Measurements from ENCODE around the gene ASB3.
"Not testable (repeated sequence)": the region's sequence is repeated elsewhere in the genome, so short reads cannot be mapped to it uniquely, and the experiment has no call there.

ASB3 gene, protein sequence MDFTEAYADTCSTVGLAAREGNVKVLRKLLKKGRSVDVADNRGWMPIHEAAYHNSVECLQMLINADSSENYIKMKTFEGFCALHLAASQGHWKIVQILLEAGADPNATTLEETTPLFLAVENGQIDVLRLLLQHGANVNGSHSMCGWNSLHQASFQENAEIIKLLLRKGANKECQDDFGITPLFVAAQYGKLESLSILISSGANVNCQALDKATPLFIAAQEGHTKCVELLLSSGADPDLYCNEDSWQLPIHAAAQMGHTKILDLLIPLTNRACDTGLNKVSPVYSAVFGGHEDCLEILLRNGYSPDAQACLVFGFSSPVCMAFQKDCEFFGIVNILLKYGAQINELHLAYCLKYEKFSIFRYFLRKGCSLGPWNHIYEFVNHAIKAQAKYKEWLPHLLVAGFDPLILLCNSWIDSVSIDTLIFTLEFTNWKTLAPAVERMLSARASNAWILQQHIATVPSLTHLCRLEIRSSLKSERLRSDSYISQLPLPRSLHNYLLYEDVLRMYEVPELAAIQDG

DNA sequence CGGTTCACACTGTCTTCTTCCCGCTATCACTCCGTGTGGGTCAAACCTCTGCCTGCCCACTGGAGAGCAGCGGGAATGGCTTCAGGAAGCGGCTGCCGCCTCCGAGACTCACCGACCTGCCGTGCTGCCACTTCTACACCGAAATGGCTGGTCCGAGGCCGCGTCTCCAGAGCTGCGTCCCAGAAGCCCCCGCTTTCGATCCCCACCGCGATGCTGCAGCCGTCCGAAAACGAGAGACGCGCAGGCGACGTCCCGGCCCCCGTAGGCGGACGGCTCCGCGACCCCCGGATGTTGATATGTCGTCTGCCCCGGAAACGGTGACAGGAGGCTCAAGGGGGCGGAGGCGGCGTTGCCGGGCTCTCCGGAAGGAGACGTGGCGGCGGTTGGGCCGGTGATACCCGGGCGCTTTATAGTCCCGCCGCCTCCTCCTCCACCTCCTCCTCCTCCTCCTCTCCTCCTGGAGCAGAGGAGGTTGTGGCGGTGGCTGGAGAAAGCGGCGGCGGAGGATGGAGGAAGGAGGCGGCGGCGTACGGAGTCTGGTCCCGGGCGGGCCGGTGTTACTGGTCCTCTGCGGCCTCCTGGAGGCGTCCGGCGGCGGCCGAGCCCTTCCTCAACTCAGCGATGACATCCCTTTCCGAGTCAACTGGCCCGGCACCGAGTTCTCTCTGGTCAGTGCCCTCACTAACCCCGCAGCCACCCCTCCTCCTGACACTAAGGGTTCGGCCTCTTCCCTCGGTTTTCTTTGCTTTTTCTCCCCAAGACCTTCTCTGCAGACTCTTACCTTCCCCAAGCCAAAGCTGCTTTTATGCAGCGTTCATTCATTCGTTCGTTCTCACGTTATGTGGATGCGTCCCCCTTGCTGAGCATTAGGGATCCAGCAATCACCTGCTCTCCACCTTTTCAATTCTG lies at the start of gene ASB3, which contains the start of gene ERLEC1:
ASB3 (minus strand) TSS at position 249 of the 909 bp plus-strand sequence. CDS start 21,381 bp downstream, outside the sequence.
ERLEC1 (plus strand) TSS at position 340 of the 909 bp plus-strand sequence; CDS start at position 507, 167 bp downstream.
- peak; percentile 57 for DNase-seq (ENCODE audit: low read depth, low spot score)

DNA sequence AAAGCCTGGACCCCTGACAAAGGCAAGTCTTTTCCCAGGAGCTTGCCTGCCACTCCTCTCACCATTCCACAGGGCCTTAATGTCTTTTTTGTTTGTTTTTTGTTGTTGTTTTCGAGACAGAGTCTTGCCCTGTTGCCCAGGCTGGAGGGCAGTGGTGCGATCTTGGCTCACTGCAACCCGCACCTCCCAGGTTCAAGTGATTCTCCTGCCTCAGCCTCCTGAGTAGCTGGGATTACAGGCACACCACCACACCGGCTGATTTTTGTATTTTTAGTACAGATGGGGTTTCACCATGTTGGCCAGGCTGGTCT lies 43.2 kb upstream of the ASB3 start:
- not testable (repeated sequence) for DNase-seq (ENCODE audit: low read depth, low spot score)

GRCh38 chr2:53829273-53829979 lies 42.7 kb upstream of the ASB3 start:
- DNase-seq (ENCODE audit: low read depth, low spot score) = no peak

GRCh38 chr2:53828331-53828730 lies 41.6 kb upstream of the ASB3 start:
- DNase-seq (ENCODE audit: low read depth, low spot score) = no peak

GRCh38 chr2:53827398-53828175 lies 40.8 kb upstream of the ASB3 start:
- DNase-seq (ENCODE audit: low read depth, low spot score) = no peak

- DNase-seq (ENCODE audit: low read depth, low spot score) = no peak
These were observed 40.0 kb upstream of the ASB3 start for GRCh38 chr2:53826587-53827397.

DNA sequence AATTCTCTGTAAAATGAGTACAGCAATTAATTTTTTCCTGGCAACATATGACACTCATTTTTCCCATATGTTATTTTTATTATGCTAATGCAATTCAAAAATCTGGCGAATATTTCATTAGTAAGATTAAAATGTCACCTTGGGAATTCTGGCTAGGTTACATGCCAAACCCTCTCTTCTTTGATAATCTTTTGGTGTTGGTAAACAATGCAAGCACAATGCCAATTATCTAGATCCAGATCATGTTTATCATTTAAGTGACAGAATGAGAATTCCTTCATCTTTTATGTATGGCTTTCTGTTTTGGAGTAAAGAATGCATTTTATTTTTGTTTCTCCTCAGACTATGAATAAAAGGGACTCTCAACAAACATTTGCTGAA lies 39.3 kb upstream of the ASB3 start:
- DNase-seq (ENCODE audit: low read depth, low spot score) = no peak

DNA sequence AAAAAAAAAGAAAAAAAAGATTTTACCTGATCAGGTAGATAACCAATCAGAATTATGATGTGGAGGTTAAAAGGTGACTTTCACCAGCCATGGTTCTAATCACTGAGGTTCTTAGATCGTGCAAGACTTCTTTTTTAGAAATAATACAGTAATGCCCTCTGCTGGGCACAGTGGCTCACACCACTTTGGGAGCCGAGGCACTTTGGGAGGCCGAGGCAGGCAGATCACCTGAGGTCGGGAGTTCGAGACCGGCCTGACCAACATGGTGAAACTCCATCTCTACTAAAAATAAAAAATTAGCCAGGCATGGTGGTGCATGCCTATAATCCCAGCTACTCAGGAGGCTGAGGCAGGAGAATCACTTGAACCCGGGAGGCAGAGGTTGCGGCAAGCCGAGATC lies 36.9 kb upstream of the ASB3 start:
- DNase-seq (ENCODE audit: low read depth, low spot score) = not testable (repeated sequence)

- no peak for DNase-seq (ENCODE audit: low read depth, low spot score)
These were observed 35.1 kb upstream of the ASB3 start for GRCh38 chr2:53821810-53822209.

DNA sequence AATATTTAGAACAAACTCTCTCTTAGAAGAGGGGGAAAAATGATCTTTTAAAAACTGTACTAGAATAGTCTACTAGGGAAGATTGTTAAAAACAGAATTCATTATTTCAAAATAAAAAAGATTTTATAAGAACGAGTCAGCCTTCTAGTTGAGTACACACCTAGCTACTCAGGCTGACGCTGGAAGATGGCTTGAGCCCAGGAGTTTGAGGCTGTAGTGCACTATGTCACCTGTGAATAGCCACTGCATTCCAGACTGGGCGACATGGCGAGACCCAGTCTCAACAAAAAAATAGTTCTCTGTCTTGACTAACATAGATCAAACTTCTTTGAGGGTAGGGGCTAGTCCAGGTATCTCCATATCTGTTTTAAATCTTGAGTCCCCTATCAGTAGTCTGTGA lies 34.0 kb upstream of the ASB3 start:
- no peak for DNase-seq (ENCODE audit: low read depth, low spot score)

DNA sequence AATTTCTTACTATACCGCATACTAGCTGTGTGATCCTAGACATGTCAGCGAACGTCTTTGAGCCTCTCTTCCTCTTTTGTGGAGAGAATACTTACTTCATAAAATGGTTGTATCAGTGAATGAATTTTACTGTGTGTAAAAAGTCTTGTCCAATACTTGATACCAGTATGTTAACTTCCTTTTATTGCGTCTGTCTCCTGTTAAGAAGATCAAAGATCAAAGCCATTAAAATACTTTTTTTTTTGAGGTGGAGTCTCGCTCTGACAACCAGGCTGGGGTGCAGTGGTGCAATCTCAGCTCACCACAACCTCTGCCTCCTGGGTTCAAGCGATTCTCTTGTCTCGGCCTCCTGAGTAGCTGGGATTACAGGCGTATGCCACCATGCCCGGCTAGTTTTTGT lies 33.3 kb upstream of the ASB3 start:
- DNase-seq (ENCODE audit: low read depth, low spot score) = no peak

DNA sequence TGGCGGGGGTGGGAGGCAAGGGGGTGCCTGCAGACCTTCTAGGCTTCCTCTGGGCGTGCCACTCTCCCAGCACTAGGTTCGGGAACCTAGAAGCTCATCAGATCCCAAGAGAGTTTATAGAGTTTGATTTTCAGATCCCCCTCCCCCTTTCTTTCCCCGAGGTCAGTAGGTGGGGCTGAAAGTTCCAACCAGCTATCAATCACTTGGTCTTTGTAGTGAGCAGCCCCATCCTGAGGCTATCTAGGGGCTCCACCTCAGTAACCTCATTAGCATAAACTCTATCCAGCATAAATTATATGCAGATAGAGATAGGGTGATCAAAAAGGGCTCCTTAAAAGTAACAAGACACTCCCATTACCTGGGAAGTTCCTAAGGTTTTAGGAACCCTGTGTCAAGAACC lies 32.9 kb upstream of the ASB3 start:
- no peak for DNase-seq (ENCODE audit: low read depth, low spot score)

DNA sequence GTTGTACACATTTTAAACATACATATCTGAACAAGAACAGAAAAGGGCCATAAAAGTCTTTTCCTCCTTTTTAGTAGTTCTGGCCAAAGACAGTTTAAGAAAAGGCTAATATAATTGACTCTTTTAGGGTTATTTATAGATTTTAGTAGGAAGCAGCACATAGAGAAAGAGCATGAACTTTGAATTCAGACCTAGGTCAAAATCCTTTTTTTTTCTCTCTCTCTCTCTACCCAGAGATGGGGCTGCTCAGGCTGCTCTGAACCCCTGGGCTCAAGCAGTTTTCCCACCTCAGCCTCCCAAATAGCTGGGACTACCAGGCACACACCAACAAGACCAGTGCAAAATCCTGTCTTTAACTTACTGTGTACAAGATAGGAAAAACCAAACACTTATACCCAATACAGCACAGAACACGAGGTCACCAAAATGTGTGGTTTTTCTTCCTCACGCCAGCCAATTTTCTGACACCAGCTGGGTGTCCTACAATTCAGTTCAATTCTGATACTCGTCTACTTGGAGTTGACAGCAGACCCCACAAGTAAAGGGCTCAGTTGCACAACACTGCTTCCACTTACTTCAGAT lies 32.2 kb upstream of the ASB3 start:
- DNase-seq (ENCODE audit: low read depth, low spot score) = no peak

DNA sequence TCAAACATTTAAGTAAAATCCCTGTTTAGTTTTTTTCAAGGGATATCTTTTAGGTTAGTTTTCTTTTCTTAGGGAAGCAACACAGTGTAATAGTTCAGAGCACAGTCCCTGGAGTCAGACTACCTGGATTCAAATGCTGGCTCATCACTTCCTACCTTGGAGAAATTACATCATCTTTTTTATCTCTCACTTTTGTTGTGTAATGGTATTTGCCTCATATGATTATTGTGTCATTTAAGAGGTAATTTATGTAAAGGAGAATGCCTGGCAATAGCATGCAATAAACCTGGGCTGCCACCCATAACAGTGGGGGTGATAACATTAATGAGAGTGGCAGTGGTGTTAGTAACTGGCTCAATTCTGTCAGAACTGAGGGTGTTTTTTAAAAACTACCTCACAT lies 26.4 kb upstream of the ASB3 start:
- DNase-seq (ENCODE audit: low read depth, low spot score) = no peak

DNA sequence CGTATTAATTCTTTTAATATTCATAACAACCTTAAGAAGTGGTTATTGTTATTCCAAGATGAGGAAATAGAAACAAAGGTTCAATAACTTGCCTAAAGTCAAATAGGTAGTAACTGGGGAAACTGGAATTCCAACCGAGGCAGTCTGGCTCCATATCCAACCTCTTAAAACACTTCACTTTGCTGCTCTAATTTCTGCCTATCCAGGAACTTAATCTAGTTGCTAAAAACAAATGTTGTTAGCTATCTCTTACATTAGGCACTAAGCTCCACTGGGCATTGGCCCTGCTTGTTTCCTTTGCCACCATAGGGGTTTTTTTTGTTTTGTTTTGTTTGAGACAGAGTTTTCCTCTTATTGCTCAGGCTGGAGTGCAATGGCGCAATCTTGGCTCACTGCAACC lies 24.8 kb upstream of the ASB3 start:
- DNase-seq (ENCODE audit: low read depth, low spot score) = no peak

- no peak for DNase-seq (ENCODE audit: low read depth, low spot score)
These were observed 15.9 kb upstream of the ASB3 start for GRCh38 chr2:53802617-53803151.

DNA sequence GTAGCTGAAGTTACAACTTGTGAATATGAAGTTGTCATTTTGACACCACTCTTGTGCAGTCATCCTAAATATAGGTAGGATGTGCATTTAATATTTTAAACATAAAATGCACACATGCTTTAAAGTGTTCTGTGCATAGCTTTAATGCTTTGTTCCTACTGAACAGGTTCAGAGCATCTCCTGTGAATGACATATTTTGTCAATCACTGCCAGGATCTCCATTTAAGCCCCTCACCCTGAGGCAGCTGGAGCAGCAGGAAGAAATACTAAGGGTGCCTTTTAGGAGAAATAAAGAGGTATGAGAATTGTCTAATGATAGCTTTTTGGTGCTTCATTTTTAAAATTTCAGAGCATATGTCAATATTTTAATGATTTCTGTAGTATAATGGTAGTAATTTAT lies 14.8 kb upstream of the ASB3 start:
- DNase-seq (ENCODE audit: low read depth, low spot score) = no peak

GRCh38 chr2:53793821-53794220 lies 7.1 kb upstream of the ASB3 start:
- no peak for DNase-seq (ENCODE audit: low read depth, low spot score)

GRCh38 chr2:53793261-53793660 lies 6.5 kb upstream of the ASB3 start:
- no peak for DNase-seq (ENCODE audit: low read depth, low spot score)
